ENCODE results near the gene MRPL18.

MRPL18 gene

GRCh38 chr6:159844737-159845645, 54.7 kb downstream of the MRPL18 start:
- H3K4me3 ChIP-seq (ENCODE audit: low read depth, low read length) = no peak overlapping the region
- no peak for TF ChIP-seq CTCF (IDR thresholded peaks at IDR 0.05; ENCODE audit: borderline replicate concordance, insufficient read depth, low read depth, low read length)

All from GM12875 (cell line).